H1 (cell line): ENCODE results near the gene NDUFA13. TPM values are rescaled to one million over a fixed set of nuclear protein-coding genes. Genes with fewer than 3 reads are reported as not detected.

Experiments
- CTCF ChIA-PET: fragments of 300-600 bp; sonication (Branson Sonifier 250); formaldehyde crosslinking; loops from one replicate; lab custom pipeline; 2021; ENCODE audit not compliant: partially characterized antibody; lab: Charles Lee
- POLR2A ChIA-PET: fragments of 300-600 bp; sonication (Branson Sonifier 250); formaldehyde crosslinking; loops from one replicate; lab custom pipeline; 2021; ENCODE audit warnings: inconsistent platforms; ENCODE audit not compliant: partially characterized antibody; lab: Charles Lee
- DNase-seq, 2 experiments: peaks; one replicate each; pipeline versions ENCODE4 v3.0.0 to v3.0.0-alpha.2; 2010 to 2022; ENCODE audit warnings: low spot score in 2 of 2, low read depth in 1 of 2, mixed read lengths in 1 of 2
- FAIRE-seq: peaks from 2 replicates; lab custom pipeline; 2011; peaks lifted over from hg19 to GRCh38; lab: Jason Lieb, UNC
- H2AFZ ChIP-seq: 2 replicates; pipeline ENCODE4 v1.8.1; 2012; ENCODE audit warnings: low read length, inconsistent platforms
- H2AK5ac ChIP-seq: 2 replicates; pipeline ENCODE4 v1.6.1; 2013; ENCODE audit warnings: low read depth, low read length
- H2BK120ac ChIP-seq: replicated peaks from 2 replicates; pipeline ENCODE3; 2013; ENCODE audit warnings: low read depth, low read length, inconsistent platforms
- H2BK12ac ChIP-seq: 2 replicates; pipeline ENCODE4 v1.6.1; 2013; ENCODE audit warnings: low read depth, low read length
- H2BK15ac ChIP-seq: 2 replicates; pipeline ENCODE4 v1.6.1; 2013; ENCODE audit warnings: low read length
- H2BK20ac ChIP-seq: 2 replicates; pipeline ENCODE4 v1.6.1; 2013; ENCODE audit warnings: low read length
- H2BK5ac ChIP-seq: 2 replicates; pipeline ENCODE4 v1.6.1; 2013; ENCODE audit warnings: low read depth, low read length
- H3K14ac ChIP-seq: 2 replicates; pipeline ENCODE4 v1.6.1; 2013; ENCODE audit warnings: inconsistent platforms; ENCODE audit not compliant: insufficient read length
- H3K18ac ChIP-seq: 2 replicates; pipeline ENCODE4 v1.6.1; 2013; ENCODE audit warnings: low read length; ENCODE audit errors: extremely low read depth
- H3K23ac ChIP-seq: 2 replicates; pipeline ENCODE4 v1.6.1; 2013; ENCODE audit warnings: inconsistent platforms; ENCODE audit not compliant: insufficient read length
- H3K23me2 ChIP-seq: 2 replicates; pipeline ENCODE4 v1.6.1; 2013; ENCODE audit warnings: low read depth, low read length
- H3K27ac ChIP-seq: 2 replicates; pipeline ENCODE4 v1.6.1; 2011; ENCODE audit warnings: low read depth, low read length, inconsistent platforms
- H3K27me3 ChIP-seq, 4 experiments: replicated peaks in 1 of 4; 1 replicate in 1 of 4; 2 replicates in 3 of 4; pipeline versions ENCODE4 v1.6.1 to v1.8.1; 2011 to 2013; ENCODE audit warnings: low read length in 3 of 4, mild to moderate bottlenecking in 3 of 4, inconsistent platforms in 2 of 4, mixed read lengths in 2 of 4, moderate library complexity in 1 of 4; ENCODE audit not compliant: control insufficient read depth in 3 of 4, insufficient read depth in 3 of 4; ENCODE audit errors: extremely low read depth in 1 of 4
- H3K36me3 ChIP-seq, 4 experiments: 2 replicates each; pipeline versions ENCODE4 v1.6.1 to v1.8.1; 2011 to 2013; ENCODE audit warnings: mild to moderate bottlenecking in 4 of 4, low read length in 3 of 4, moderate library complexity in 2 of 4, control low read depth in 1 of 4, inconsistent platforms in 1 of 4; ENCODE audit not compliant: insufficient read depth in 4 of 4, control insufficient read depth in 2 of 4
- H3K4ac ChIP-seq: replicated peaks from 2 replicates; pipeline ENCODE3; 2013; ENCODE audit warnings: low read length, low read depth, mixed read lengths, inconsistent platforms; ENCODE audit not compliant: insufficient read length
- H3K4me1 ChIP-seq, 4 experiments: replicated peaks in 1 of 4; 1 replicate in 1 of 4; 2 replicates in 3 of 4; pipeline versions ENCODE4 v1.6.1 to v1.8.1; 2011 to 2013; ENCODE audit warnings: low read length in 3 of 4, inconsistent platforms in 2 of 4, mixed read lengths in 1 of 4; ENCODE audit not compliant: insufficient read depth in 4 of 4, control insufficient read depth in 3 of 4
- H3K4me2 ChIP-seq, 2 experiments: 2 replicates each; pipeline versions ENCODE4 v1.6.1 to v1.8.1; 2011 to 2013; ENCODE audit warnings: low read depth in 2 of 2, low read length in 2 of 2, control low read depth in 1 of 2, inconsistent platforms in 1 of 2, mild to moderate bottlenecking in 1 of 2; ENCODE audit not compliant: insufficient read depth in 1 of 2
- H3K4me3 ChIP-seq, 4 experiments: fragments of 200-600, 300-600 bp in 1 of 4; sonication (generic), shearing (Covaris generic), sonication (Bioruptor Twin) in 1 of 4; 2 replicates each; pipeline versions ENCODE4 v1.5.1 to v1.8.1; 2011 to 2016; ENCODE audit warnings: low read length in 4 of 4, low read depth in 3 of 4, control low read depth in 2 of 4, inconsistent platforms in 2 of 4, mild to moderate bottlenecking in 2 of 4, mixed read lengths in 1 of 4, moderate library complexity in 1 of 4; ENCODE audit not compliant: insufficient read depth in 2 of 4; ENCODE audit errors: extremely low read depth in 1 of 4
- H3K56ac ChIP-seq: replicated peaks from 2 replicates; pipeline ENCODE3; 2013; ENCODE audit warnings: low read depth, mild to moderate bottlenecking, mixed read lengths, low read length, inconsistent platforms; ENCODE audit not compliant: insufficient read length
- H3K79me1 ChIP-seq: 2 replicates; pipeline ENCODE4 v1.6.1; 2013; ENCODE audit warnings: low read depth, low read length, control low read depth
- H3K79me2 ChIP-seq, 2 experiments: 2 replicates each; pipeline versions ENCODE4 v1.6.1 to v1.8.1; 2012 to 2013; ENCODE audit warnings: low read length in 2 of 2, mild to moderate bottlenecking in 2 of 2, inconsistent platforms in 1 of 2; ENCODE audit not compliant: insufficient read depth in 2 of 2, control insufficient read depth in 1 of 2
- H3K9ac ChIP-seq, 4 experiments: replicated peaks in 1 of 4; 1 replicate in 1 of 4; 2 replicates in 3 of 4; pipeline versions ENCODE4 v1.6.1 to v1.8.1; 2011 to 2013; ENCODE audit warnings: low read depth in 3 of 4, low read length in 3 of 4, control low read depth in 2 of 4, mild to moderate bottlenecking in 2 of 4, moderate library complexity in 2 of 4, inconsistent platforms in 1 of 4; ENCODE audit errors: extremely low read depth in 1 of 4
- H3K9me3 ChIP-seq, 2 experiments: 2 replicates each; pipeline versions ENCODE4 v1.6.1 to v1.8.1; 2012 to 2013; ENCODE audit warnings: mild to moderate bottlenecking in 2 of 2, moderate library complexity in 2 of 2, control low read depth in 1 of 2, inconsistent platforms in 1 of 2, low read depth in 1 of 2, low read length in 1 of 2, mixed read lengths in 1 of 2; ENCODE audit not compliant: insufficient read depth in 2 of 2
- H4K20me1 ChIP-seq, 2 experiments: replicated peaks in 1 of 2; 2 replicates each; pipeline versions ENCODE3 to v1.8.1; 2011 to 2013; ENCODE audit warnings: inconsistent platforms in 2 of 2, low read length in 2 of 2, mild to moderate bottlenecking in 1 of 2; ENCODE audit not compliant: insufficient read depth in 2 of 2, control insufficient read depth in 1 of 2
- H4K5ac ChIP-seq: 2 replicates; pipeline ENCODE4 v1.6.1; 2013; ENCODE audit warnings: low read length, low read depth, mixed read lengths, inconsistent platforms; ENCODE audit not compliant: insufficient read length
- H4K8ac ChIP-seq: 2 replicates; pipeline ENCODE4 v1.8.0; 2013; ENCODE audit warnings: mild to moderate bottlenecking, moderate library complexity, low read length, inconsistent platforms; ENCODE audit not compliant: insufficient read depth; ENCODE audit errors: extremely low read depth
- H4K91ac ChIP-seq: replicated peaks from 2 replicates; pipeline ENCODE3; 2013; ENCODE audit warnings: low read length, mixed read lengths, inconsistent platforms; ENCODE audit not compliant: insufficient read length
- BCL11A ChIP-seq, 2 experiments: IDR thresholded peaks; one replicate each; pipeline ENCODE4 v1.6.1; 2011; ENCODE audit warnings: low read depth in 2 of 2, low read length in 2 of 2, mild to moderate bottlenecking in 2 of 2
- CBX8 ChIP-seq: fragments of 300-800, 300-1000 bp; sonication (generic); IDR thresholded peaks from 2 replicates; pipeline ENCODE4 v1.7.1; 2016; ENCODE audit warnings: low read depth, low read length, borderline replicate concordance
- CHD2 ChIP-seq: IDR thresholded peaks from 2 replicates; pipeline ENCODE4 v1.6.1; 2012; ENCODE audit warnings: low read length, improper control_type of control experiment
- JUN ChIP-seq: IDR thresholded peaks from 2 replicates; pipeline ENCODE4 v1.6.1; 2011; ENCODE audit warnings: low read depth, mild to moderate bottlenecking, improper control_type of control experiment, low read length
- KDM5A ChIP-seq: fragments of 200-600 bp; IDR thresholded peaks from 2 replicates; pipeline ENCODE4 v1.7.1; 2012; ENCODE audit warnings: mild to moderate bottlenecking, low read length, inconsistent platforms, mixed read lengths
- NRF1 ChIP-seq: IDR thresholded peaks from 2 replicates; pipeline ENCODE4 v1.6.1; 2011; ENCODE audit warnings: mild to moderate bottlenecking, low read depth, low read length, improper control_type of control experiment
- POU5F1 ChIP-seq: IDR thresholded peaks from 2 replicates; pipeline ENCODE4 v1.6.1; 2011; ENCODE audit warnings: low read depth, mild to moderate bottlenecking, low read length, moderate library complexity
- RAD21 ChIP-seq, 2 experiments: IDR thresholded peaks in 1 of 2; conservative IDR thresholded peaks in 1 of 2; 2 replicates each; pipeline ENCODE4 v1.6.1; 2011; ENCODE audit warnings: low read depth in 2 of 2, low read length in 2 of 2, improper control_type of control experiment in 1 of 2, inconsistent platforms in 1 of 2, mild to moderate bottlenecking in 1 of 2, moderate library complexity in 1 of 2
- RFX5 ChIP-seq: IDR thresholded peaks from 2 replicates; pipeline ENCODE4 v1.6.1; 2011; ENCODE audit warnings: low read depth, low read length, improper control_type of control experiment, borderline replicate concordance
- RNF2 ChIP-seq: fragments of 200-900, 300-1000 bp; sonication (generic); IDR thresholded peaks from 2 replicates; pipeline ENCODE4 v1.7.1; 2016; ENCODE audit warnings: borderline replicate concordance, low read depth, mild to moderate bottlenecking, antibody characterized with exemption, low read length; ENCODE audit not compliant: poor library complexity, severe bottlenecking; ENCODE audit errors: missing control alignments
- SIN3A ChIP-seq, 2 experiments: IDR thresholded peaks in 1 of 2; conservative IDR thresholded peaks in 1 of 2; 2 replicates each; pipeline ENCODE4 v1.6.1; 2011 to 2012; ENCODE audit warnings: low read length in 2 of 2, improper control_type of control experiment in 1 of 2, low read depth in 1 of 2, mild to moderate bottlenecking in 1 of 2
- TAF7 ChIP-seq: optimal IDR thresholded peaks from 2 replicates; pipeline ENCODE3; 2011; ENCODE audit warnings: low read depth, mild to moderate bottlenecking, inconsistent platforms, low read length, moderate library complexity, borderline replicate concordance
- TBP ChIP-seq: IDR thresholded peaks from 2 replicates; pipeline ENCODE4 v1.6.1; 2011; ENCODE audit warnings: low read depth, low read length, improper control_type of control experiment
- whole genome bisulfite sequencing, 2 experiments: shearing (Covaris generic) in 1 of 2; methylation state at CpG; one replicate each; pipeline versions ENCODE4 v1.1.6 to v1.1.7; 2013 to 2015; ENCODE audit warnings: low lambda C conversion rate in 2 of 2, mixed read lengths in 2 of 2, inconsistent platforms in 1 of 2, low coverage in 1 of 2, missing lambda C conversion rate in 1 of 2; ENCODE audit not compliant: insufficient replicate concordance in 2 of 2, insufficient coverage in 1 of 2, insufficient read length in 1 of 2; ENCODE audit errors: extremely low coverage in 1 of 2, missing lambda C conversion rate in 1 of 2; 5-methylcytosine and 5-hydroxymethylcytosine counted together
- polyA plus RNA-seq, 7 experiments: library from polyadenylated mRNA; depleted of rRNA in 3 of 7; stranded (reverse) in 5 of 7; unstranded in 2 of 7; fragments of >200 nt in 5 of 7; fragments of 200-250 nt in 2 of 7; gene quantifications; 1 replicate in 5 of 7; 2 replicates in 1 of 7; 4 replicates in 1 of 7; pipeline versions ENCODE4 v1.2.1 to v1.2.3, GENCODE V29; 2011 to 2013; ENCODE audit warnings: missing spikeins in 2 of 7, mixed read lengths in 2 of 7
- total RNA-seq: library from RNA; stranded (reverse); fragmentation: NEBNext Ultra II Directional; extraction: Animal tissue kit (Norgen Biotek cat#: 25700); gene quantifications from 2 replicates; pipeline ENCODE4 v1.2.1, GENCODE V29; 2021

The NDUFA13 gene
- total and polyA plus RNA-seq, 2 of the 8 experiments (the other 6 are each of a cell fraction or from before 2014, with no cell fraction given), result 413 to 1,105 TPM

DNA sequence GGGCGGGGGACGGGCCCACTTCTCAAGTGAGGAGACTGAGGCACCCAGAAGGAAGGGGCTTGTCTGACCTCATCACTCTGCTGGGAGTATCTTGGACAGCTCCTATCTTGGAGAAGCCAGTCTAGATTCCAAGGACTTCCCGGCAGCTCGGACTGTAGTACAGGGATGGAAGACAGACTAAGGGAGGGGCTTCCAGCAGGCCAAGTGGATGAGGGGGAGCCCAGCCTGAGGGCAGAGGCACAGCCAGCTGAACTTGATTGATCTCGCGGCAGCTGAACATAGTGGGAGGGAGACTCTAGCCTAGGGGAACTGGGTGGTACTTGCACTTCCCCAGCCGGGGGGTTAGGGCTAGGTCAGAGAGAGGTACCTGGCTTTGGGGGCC, 22.8 kb downstream of the NDUFA13 start:
- Histone ChIP-seq H3K27ac (no peak overlapping the region), H3K14ac (no peak overlapping the region), H3K56ac (no peak overlapping the region), H2BK120ac (no peak overlapping the region), H4K20me1 (peaks cover 3 to 7% of the 10 kb centered on the region in 2 experiments), H3K18ac (no peak overlapping the region), H2AK5ac (no peak overlapping the region), H3K4ac (no peak overlapping the region), H3K9me3 (peaks cover 0 to 4% of the 10 kb centered on the region in 2 experiments; a peak in 1 of 4 replicates), H2BK15ac (0 out of 2 replicates have a peak overlapping the region, but pooled peaks have one; percentile 46), H4K5ac (no peak overlapping the region), H3K79me2 (no peaks in the 10 kb centered on the region), H3K27me3 (peaks cover 6 to 26% (median 20%) of the 10 kb centered on the region in 4 experiments), H3K4me2 (peak overlapping the region; percentile 67 to 79), H2AFZ (no peak overlapping the region), H4K8ac (0 out of 2 replicates have a peak overlapping the region, but pooled peaks have one; percentile 36), H4K91ac (no peak overlapping the region), H2BK5ac (no peak overlapping the region), H3K9ac (no peak overlapping the region), H3K23ac (no peak overlapping the region), H3K4me1 (peaks cover 0 to 8% (median 3%) of the 10 kb centered on the region in 4 experiments; a peak in 3 of 7 replicates), H3K79me1 (no peaks in the 10 kb centered on the region), H3K4me3 (peak overlapping the region in 2 of 4 experiments; percentile 57 to 62; a peak in 5 of 8 replicates), H2BK20ac (no peak overlapping the region), H3K23me2 (peaks cover 9% of the 10 kb centered on the region; the same call in 1 of the 2 replicates), H2BK12ac (no peak overlapping the region), H3K36me3 (no peaks in the 10 kb centered on the region)
- FAIRE-seq (no peak), DNase-seq (no peak)
- POLR2A ChIA-PET, result interaction anchor here (0.6 to 1.9 kb wide), 4 partner anchors 10 to 133 kb away, joined by 3 to 4 read pairs (median 4); partner anchors contain the start of genes GATAD2A and NDUFA13
- WGBS, 2 experiments, result 74% methylated on average over 7 of the region's 7 CpGs; no CpG with 5 or more reads in 1 of the 2 experiments
- CTCF ChIA-PET, result interaction anchor here (0.8 to 8.2 kb wide), 3 partner anchors 9 to 22 kb away, joined by 3 to 104 read pairs (median 5); no protein-coding TSS in a partner anchor
- TF ChIP-seq NRF1 (no peak), JUN (no peak), KDM5A (no peak), BCL11A (IDR thresholded peaks at IDR 0.05; ENCODE audit: low read depth in 2 of 2, low read length in 2 of 2) (no peak), SIN3A (conservative IDR thresholded peaks at IDR 0.05 in 1 of 2, IDR thresholded peaks at IDR 0.05 in 1 of 2; ENCODE audit: low read depth in 1 of 2, low read length in 2 of 2) (no peak), RAD21 (IDR thresholded peaks at IDR 0.05 in 1 of 2, conservative IDR thresholded peaks at IDR 0.05 in 1 of 2; ENCODE audit: low read depth in 2 of 2, low read length in 2 of 2) (no peak), RNF2 (no peak), CHD2 (no peak), RFX5 (no peak), TBP (no peak), TAF7 (no peak), CBX8 (no peak), POU5F1 (no peak)
